GM18909 (cell line): ENCODE data around the gene EXTL1.

ENCODE experiments used
- ATAC-seq: cut with Tn5 transposase; IDR thresholded peaks from one replicate; pipeline ENCODE4 v1.9.1; 2021; ENCODE audit warnings: mild to moderate bottlenecking; ENCODE audit not compliant: unreplicated experiment, poor library complexity

EXTL1 gene

GRCh38 chr1:25996966-25997827 lies 24.4 kb upstream of the EXTL1 start:
- no peak for ATAC-seq

GRCh38 chr1:25997828-25998761 lies 23.5 kb upstream of the EXTL1 start, which contains the start of gene PAFAH2:
Gene PAFAH2, minus strand, starts transcription at chr1:25998063. Its CDS starts 7,247 bp downstream, at chr1:25990816.
- ATAC-seq = peak; percentile 97

GRCh38 chr1:25999041-25999800 lies 22.4 kb upstream of the EXTL1 start:
- no peak for ATAC-seq

- no peak for ATAC-seq
These were observed 18.3 kb upstream of the EXTL1 start for GRCh38 chr1:26003262-26003661.

- no peak for ATAC-seq
These were observed 17.8 kb upstream of the EXTL1 start for GRCh38 chr1:26003756-26004155.

- no peak for ATAC-seq
These were observed 16.0 kb upstream of the EXTL1 start for GRCh38 chr1:26005434-26006105.

GRCh38 chr1:26006710-26007109 lies 14.9 kb upstream of the EXTL1 start:
- no peak for ATAC-seq

GRCh38 chr1:26009796-26010447 lies 11.7 kb upstream of the EXTL1 start:
- ATAC-seq = no peak

- no peak for ATAC-seq
These were observed 10.8 kb upstream of the EXTL1 start for GRCh38 chr1:26010825-26011224.

- no peak for ATAC-seq
These were observed 8.7 kb upstream of the EXTL1 start for GRCh38 chr1:26012864-26013263.

- no peak for ATAC-seq
These were observed 7.4 kb upstream of the EXTL1 start for GRCh38 chr1:26014179-26014578.

- ATAC-seq = no peak
These were observed 6.2 kb upstream of the EXTL1 start for GRCh38 chr1:26015358-26015757.

GRCh38 chr1:26016258-26016952 lies 5.2 kb upstream of the EXTL1 start:
- no peak for ATAC-seq

GRCh38 chr1:26016953-26017545 lies 4.5 kb upstream of the EXTL1 start:
- no peak for ATAC-seq

GRCh38 chr1:26017606-26018005 lies 4.0 kb upstream of the EXTL1 start:
- no peak for ATAC-seq

GRCh38 chr1:26019641-26020315 lies 1.8 kb upstream of the EXTL1 start:
- no peak for ATAC-seq

GRCh38 chr1:26020330-26020768 lies 1.2 kb upstream of the EXTL1 start:
- ATAC-seq = no peak
